Choroid plexus epithelial cell (primary cell): ENCODE results near the gene BRD7.

Experiments used
- DNase-seq: peaks from one replicate; pipeline ENCODE4 v3.0.0-alpha.2; 2010; ENCODE audit warnings: low read depth
- H3K4me3 ChIP-seq: 2 replicates; pipeline ENCODE4 v1.5.1; 2011; ENCODE audit warnings: low read depth, mild to moderate bottlenecking, control low read depth, low read length, moderate library complexity
- TF ChIP-seq, protein P1 (sequence below): conservative IDR thresholded peaks from 2 replicates; pipeline ENCODE4 v1.5.1; 2011; ENCODE audit warnings: low read depth, mild to moderate bottlenecking, control low read depth, inconsistent platforms, low read length, moderate library complexity

Gene BRD7

GRCh38 chr16:50267651-50268050, 101.1 kb downstream of the BRD7 start:
- no peak overlapping the region for H3K4me3 ChIP-seq
- TF ChIP-seq, protein P1, sequence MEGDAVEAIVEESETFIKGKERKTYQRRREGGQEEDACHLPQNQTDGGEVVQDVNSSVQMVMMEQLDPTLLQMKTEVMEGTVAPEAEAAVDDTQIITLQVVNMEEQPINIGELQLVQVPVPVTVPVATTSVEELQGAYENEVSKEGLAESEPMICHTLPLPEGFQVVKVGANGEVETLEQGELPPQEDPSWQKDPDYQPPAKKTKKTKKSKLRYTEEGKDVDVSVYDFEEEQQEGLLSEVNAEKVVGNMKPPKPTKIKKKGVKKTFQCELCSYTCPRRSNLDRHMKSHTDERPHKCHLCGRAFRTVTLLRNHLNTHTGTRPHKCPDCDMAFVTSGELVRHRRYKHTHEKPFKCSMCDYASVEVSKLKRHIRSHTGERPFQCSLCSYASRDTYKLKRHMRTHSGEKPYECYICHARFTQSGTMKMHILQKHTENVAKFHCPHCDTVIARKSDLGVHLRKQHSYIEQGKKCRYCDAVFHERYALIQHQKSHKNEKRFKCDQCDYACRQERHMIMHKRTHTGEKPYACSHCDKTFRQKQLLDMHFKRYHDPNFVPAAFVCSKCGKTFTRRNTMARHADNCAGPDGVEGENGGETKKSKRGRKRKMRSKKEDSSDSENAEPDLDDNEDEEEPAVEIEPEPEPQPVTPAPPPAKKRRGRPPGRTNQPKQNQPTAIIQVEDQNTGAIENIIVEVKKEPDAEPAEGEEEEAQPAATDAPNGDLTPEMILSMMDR: no peak
- DNase-seq: no peak

DNA sequence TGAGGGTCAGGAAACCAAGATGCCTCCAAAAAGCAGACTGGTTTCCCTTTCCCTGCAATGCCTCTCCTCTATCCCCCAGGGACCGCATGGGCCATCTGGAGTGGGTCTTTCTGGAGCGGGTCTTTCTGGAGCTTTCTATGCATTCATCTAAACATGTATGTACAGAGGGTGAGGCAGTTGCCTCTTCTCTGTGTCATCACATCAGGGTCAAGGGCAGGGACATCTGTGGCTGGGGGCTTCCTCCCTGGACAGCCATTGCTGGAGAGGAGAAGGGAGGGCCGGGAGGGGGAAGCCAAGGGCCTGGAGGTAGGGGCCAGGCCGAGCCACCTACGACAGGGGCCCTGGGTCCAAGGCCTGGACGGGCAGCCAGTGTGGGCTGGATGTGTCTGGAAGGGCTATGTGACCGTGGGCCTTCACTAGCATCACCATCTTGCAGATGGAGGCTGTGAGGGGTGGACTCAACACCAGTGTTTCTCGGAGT, 101.6 kb downstream of the BRD7 start:
- no peak for DNase-seq
- H3K4me3 ChIP-seq: no peak overlapping the region
- TF ChIP-seq, protein P1: no peak

DNA sequence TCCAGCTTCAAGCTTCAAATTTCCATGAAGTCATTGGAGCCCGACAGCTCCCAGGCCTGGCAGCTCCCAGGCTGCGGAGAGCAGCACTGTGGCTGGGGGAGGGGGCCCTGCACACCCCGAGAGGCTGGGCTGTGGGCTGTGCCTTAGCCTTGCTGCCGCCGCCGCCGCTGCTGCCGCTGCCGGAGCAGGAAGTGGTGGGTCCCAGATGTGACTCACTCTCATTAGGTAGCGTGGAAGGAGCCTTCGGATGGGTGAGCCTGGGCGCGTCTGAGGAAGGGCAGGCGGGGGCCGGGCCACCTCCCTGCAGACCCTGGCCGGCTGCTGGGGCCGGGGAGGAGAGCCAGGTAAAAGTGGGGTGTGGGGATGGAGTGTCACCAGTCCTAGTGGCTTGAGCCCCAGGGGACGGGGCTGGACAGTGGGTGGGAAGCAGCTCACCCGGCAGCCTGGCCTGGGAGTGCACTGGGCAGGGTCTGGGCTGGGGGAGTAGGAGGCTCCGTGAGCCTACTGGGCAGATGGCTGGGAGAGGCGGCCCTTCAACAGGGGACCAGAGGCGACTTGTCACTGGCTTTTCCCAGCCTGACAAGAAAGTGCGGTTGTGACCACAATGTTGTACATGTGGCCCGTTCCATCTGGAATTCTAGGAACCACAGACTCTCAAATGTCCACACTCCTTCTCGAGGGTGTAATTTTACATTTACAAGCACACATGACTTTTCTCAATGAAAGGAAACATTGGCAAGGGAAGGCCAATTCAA, 102.3 kb downstream of the BRD7 start, which contains the start of gene ADCY7:
TSS of gene ADCY7 (plus strand) at position 215 of the 755 bp plus-strand sequence. CDS start 21,629 bp downstream, outside the sequence.
- TF ChIP-seq, protein P1: no peak
- H3K4me3 ChIP-seq: peak within 1 kb of the TSS; percentile 54
- DNase-seq: peak; percentile 72
